ENCODE measurements around the gene SLC7A14. TPM values are rescaled to one million over a fixed set of nuclear protein-coding genes. Genes with fewer than 3 reads are reported as not detected.

SLC7A14 gene
- total and polyA plus RNA-seq, 2 donors (not counting 1 experiment from before 2014, with no cell fraction given): not detected

GRCh38 chr3:170484869-170485268 lies 101.0 kb downstream of the SLC7A14 start:
- POLR2A ChIA-PET: no interaction called here
- no peaks in the 10 kb centered on the region for H3K36me3 ChIP-seq (replicated peaks in 1 of 2; ENCODE audit: control extremely low read depth in 1 of 2, control insufficient read depth in 1 of 2, extremely low read depth in 1 of 2, insufficient read depth in 2 of 2, low read length in 1 of 2)

DNA sequence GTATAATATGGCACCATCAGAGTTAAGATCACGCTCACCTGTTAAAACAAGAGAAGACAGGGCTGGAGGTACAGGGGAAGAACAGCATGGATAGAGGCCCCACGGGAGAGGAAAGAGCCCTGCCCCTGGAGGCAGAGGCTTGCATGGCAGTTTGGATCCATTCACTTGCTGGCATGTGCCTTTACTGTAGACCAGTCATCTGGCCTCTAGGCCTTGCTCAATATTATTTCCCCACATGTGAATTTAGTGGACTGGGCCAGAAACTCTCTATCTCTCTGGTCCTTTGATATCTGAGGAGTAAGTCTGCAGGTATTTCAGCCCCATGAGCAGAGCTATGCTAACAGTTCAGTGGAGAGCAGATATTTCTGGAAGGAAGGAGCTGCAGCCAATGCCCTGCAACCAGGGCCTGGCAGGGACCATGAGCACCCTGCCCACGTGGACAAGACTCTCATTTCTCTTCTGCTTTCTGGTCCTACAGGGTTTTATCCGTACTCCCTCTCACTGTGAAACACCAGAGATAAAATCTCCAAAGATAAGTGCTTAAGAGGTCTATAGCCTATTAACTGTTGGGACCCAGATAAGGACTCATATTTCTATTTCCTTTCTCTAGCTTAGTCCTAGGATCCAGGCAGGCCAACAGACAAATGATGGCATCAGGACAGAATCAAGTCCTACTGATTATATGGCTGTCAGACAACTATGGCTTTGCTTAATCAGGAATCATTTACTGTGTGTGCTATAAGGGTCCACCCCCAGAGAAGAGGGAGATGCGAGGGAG lies 102.2 kb downstream of the SLC7A14 start:
- ChIA-PET POLR2A (no interaction called here), CTCF (no interaction called here)
- Mint-ChIP-seq H3K9me3 (ENCODE audit: insufficient read depth) (no peaks in the 10 kb centered on the region), H3K4me1 (no peaks in the 10 kb centered on the region), H3K27me3 (peaks cover 42% of the 10 kb centered on the region), H3K27ac (no peak overlapping the region), H3K4me3 (no peak overlapping the region)
- no peak for DNase-seq
- 88% methylated on average over 2 of the region's 5 CpGs for WGBS (ENCODE audit: insufficient coverage)
- Histone ChIP-seq H3K4me1 (ENCODE audit: control insufficient read depth in 2 of 2, insufficient read depth in 2 of 2, low read length in 2 of 2) (no peaks in the 10 kb centered on the region), H2AFZ (ENCODE audit: insufficient read depth, low read depth, low read length, poor library complexity, severe bottlenecking) (no peak overlapping the region), H3K36me3 (replicated peaks in 1 of 2; ENCODE audit: control extremely low read depth in 1 of 2, control insufficient read depth in 1 of 2, extremely low read depth in 1 of 2, insufficient read depth in 2 of 2, low read length in 1 of 2) (no peaks in the 10 kb centered on the region), H4K20me1 (ENCODE audit: control insufficient read depth, insufficient read depth, low read length, poor library complexity, severe bottlenecking) (no peaks in the 10 kb centered on the region), H3K9me3 (ENCODE audit: control extremely low read depth in 1 of 3, control insufficient read depth in 2 of 3, insufficient read depth in 1 of 3, low read length in 2 of 3) (no peaks in the 10 kb centered on the region), H3K4me2 (replicated peaks; ENCODE audit: low read depth, low read length, poor library complexity, severe bottlenecking) (no peak overlapping the region), H3K4me3 (ENCODE audit: control extremely low read depth in 1 of 5, extremely low read depth in 1 of 5, insufficient read depth in 1 of 5, low read depth in 2 of 5, low read length in 4 of 5) (no peak overlapping the region), H3K27me3 (replicated peaks in 1 of 4; ENCODE audit: control extremely low read depth in 1 of 4, control insufficient read depth in 3 of 4, insufficient read depth in 4 of 4, low read length in 3 of 4) (peaks cover 0 to 9% (median 3%) of the 10 kb centered on the region in 4 experiments), H3K79me2 (ENCODE audit: control insufficient read depth, insufficient read depth, low read length) (no peaks in the 10 kb centered on the region), H3K27ac (ENCODE audit: low read length in 2 of 2) (no peak overlapping the region), H3K9ac (ENCODE audit: low read length) (no peak overlapping the region)
- ATAC-seq (ENCODE audit: low read depth): no peak
- TF ChIP-seq, protein P1, sequence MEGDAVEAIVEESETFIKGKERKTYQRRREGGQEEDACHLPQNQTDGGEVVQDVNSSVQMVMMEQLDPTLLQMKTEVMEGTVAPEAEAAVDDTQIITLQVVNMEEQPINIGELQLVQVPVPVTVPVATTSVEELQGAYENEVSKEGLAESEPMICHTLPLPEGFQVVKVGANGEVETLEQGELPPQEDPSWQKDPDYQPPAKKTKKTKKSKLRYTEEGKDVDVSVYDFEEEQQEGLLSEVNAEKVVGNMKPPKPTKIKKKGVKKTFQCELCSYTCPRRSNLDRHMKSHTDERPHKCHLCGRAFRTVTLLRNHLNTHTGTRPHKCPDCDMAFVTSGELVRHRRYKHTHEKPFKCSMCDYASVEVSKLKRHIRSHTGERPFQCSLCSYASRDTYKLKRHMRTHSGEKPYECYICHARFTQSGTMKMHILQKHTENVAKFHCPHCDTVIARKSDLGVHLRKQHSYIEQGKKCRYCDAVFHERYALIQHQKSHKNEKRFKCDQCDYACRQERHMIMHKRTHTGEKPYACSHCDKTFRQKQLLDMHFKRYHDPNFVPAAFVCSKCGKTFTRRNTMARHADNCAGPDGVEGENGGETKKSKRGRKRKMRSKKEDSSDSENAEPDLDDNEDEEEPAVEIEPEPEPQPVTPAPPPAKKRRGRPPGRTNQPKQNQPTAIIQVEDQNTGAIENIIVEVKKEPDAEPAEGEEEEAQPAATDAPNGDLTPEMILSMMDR (IDR thresholded peaks at IDR 0.05): no peak
- TF ChIP-seq EZH2 (IDR thresholded peaks at IDR 0.05; ENCODE audit: borderline replicate concordance, insufficient read depth, low read depth, low read length, poor library complexity, severe bottlenecking): no peak
- intact Hi-C loops (cut with micrococcal nuclease): no loop called here

More at GRCh38 chr3:170484869-170485268, 101.0 kb downstream of the SLC7A14 start:
- no peak overlapping the region for H2AFZ ChIP-seq (ENCODE audit: insufficient read depth, low read depth, low read length, poor library complexity, severe bottlenecking)
- no peak overlapping the region for H3K9ac ChIP-seq (ENCODE audit: low read length)
- no peak overlapping the region for H3K27ac Mint-ChIP-seq
- 43% methylated on average over 3 of the region's 4 CpGs for WGBS (ENCODE audit: insufficient coverage)
- H3K4me1 Mint-ChIP-seq: no peaks in the 10 kb centered on the region
- no peak overlapping the region for H3K27ac ChIP-seq (ENCODE audit: low read length in 2 of 2)
- intact Hi-C loops (cut with micrococcal nuclease): no loop called here
- H3K4me1 ChIP-seq (ENCODE audit: control insufficient read depth in 2 of 2, insufficient read depth in 2 of 2, low read length in 2 of 2): no peaks in the 10 kb centered on the region
- H3K27me3 Mint-ChIP-seq: peaks cover 34% of the 10 kb centered on the region
- H3K9me3 ChIP-seq (ENCODE audit: control extremely low read depth in 1 of 3, control insufficient read depth in 2 of 3, insufficient read depth in 1 of 3, low read length in 2 of 3): no peaks in the 10 kb centered on the region
- no peaks in the 10 kb centered on the region for H4K20me1 ChIP-seq (ENCODE audit: control insufficient read depth, insufficient read depth, low read length, poor library complexity, severe bottlenecking)
- no peaks in the 10 kb centered on the region for H3K9me3 Mint-ChIP-seq (ENCODE audit: insufficient read depth)
- H3K4me2 ChIP-seq (replicated peaks; ENCODE audit: low read depth, low read length, poor library complexity, severe bottlenecking): no peak overlapping the region
- peaks cover 0 to 9% (median 3%) of the 10 kb centered on the region in 4 experiments for H3K27me3 ChIP-seq (replicated peaks in 1 of 4; ENCODE audit: control extremely low read depth in 1 of 4, control insufficient read depth in 3 of 4, insufficient read depth in 4 of 4, low read length in 3 of 4)
- H3K4me3 Mint-ChIP-seq: no peak overlapping the region
- CTCF ChIA-PET: no interaction called here
- ATAC-seq (ENCODE audit: low read depth): no peak
- DNase-seq: no peak
- no peaks in the 10 kb centered on the region for H3K79me2 ChIP-seq (ENCODE audit: control insufficient read depth, insufficient read depth, low read length)
- TF ChIP-seq, protein P1 (IDR thresholded peaks at IDR 0.05): no peak
- TF ChIP-seq EZH2 (IDR thresholded peaks at IDR 0.05; ENCODE audit: borderline replicate concordance, insufficient read depth, low read depth, low read length, poor library complexity, severe bottlenecking): no peak
- H3K4me3 ChIP-seq (ENCODE audit: control extremely low read depth in 1 of 5, extremely low read depth in 1 of 5, insufficient read depth in 1 of 5, low read depth in 2 of 5, low read length in 4 of 5): no peak overlapping the region
